ENCODE data around the gene GNL3. TPM values are rescaled to one million over a fixed set of nuclear protein-coding genes. Genes with fewer than 3 reads are reported as not detected.
"Not testable (repeated sequence)": the region's sequence is repeated elsewhere in the genome, so short reads cannot be mapped to it uniquely, and the experiment has no call there.

GNL3 gene
- total RNA-seq, 1 donor from 2014 or later: 153 TPM

- no peak for DNase-seq (ENCODE audit: low read depth)
These were observed 33.8 kb downstream of the GNL3 start for GRCh38 chr3:52719618-52720017.

- DNase-seq (ENCODE audit: low read depth): no peak
These were observed 35.3 kb downstream of the GNL3 start for GRCh38 chr3:52721002-52721729.

GRCh38 chr3:52721730-52722008 is 35.8 kb downstream of the GNL3 start:
- DNase-seq (ENCODE audit: low read depth): no peak

- no peak for DNase-seq (ENCODE audit: low read depth)
These were observed 36.7 kb downstream of the GNL3 start for GRCh38 chr3:52722491-52722890.

- DNase-seq (ENCODE audit: low read depth): no peak
These were observed 38.1 kb downstream of the GNL3 start for GRCh38 chr3:52723935-52724334.

- DNase-seq (ENCODE audit: low read depth): no peak
These were observed 38.7 kb downstream of the GNL3 start for GRCh38 chr3:52724511-52724910.

- DNase-seq (ENCODE audit: low read depth): not testable (repeated sequence)
These were observed 42.9 kb downstream of the GNL3 start for GRCh38 chr3:52728753-52729152.

GRCh38 chr3:52730681-52731080 is 44.8 kb downstream of the GNL3 start:
- DNase-seq (ENCODE audit: low read depth): no peak

GRCh38 chr3:52731590-52731989 is 45.8 kb downstream of the GNL3 start:
- no peak for DNase-seq (ENCODE audit: low read depth)

- DNase-seq (ENCODE audit: low read depth): no peak
These were observed 47.5 kb downstream of the GNL3 start for GRCh38 chr3:52733256-52733891.

- DNase-seq (ENCODE audit: low read depth): no peak
These were observed 53.9 kb downstream of the GNL3 start for GRCh38 chr3:52739730-52740129.

GRCh38 chr3:52742418-52743041 is 56.7 kb downstream of the GNL3 start:
- peak; percentile 43 for DNase-seq (ENCODE audit: low read depth)

- DNase-seq (ENCODE audit: low read depth): no peak
These were observed 57.3 kb downstream of the GNL3 start for GRCh38 chr3:52743152-52743551.

GRCh38 chr3:52743721-52744120 is 57.9 kb downstream of the GNL3 start:
- no peak for DNase-seq (ENCODE audit: low read depth)

Other genes starting within 250 kb of the GNL3 start
- 0.68 and 1.9 TPM in 2 replicates for gene SEMA3G, start 240.9 kb upstream of the GNL3 start, total RNA-seq
- gene TNNC1, start 232.0 kb upstream of the GNL3 start, total RNA-seq: 3,730 and 3,876 TPM in 2 replicates
- 63.9 and 93.0 TPM in 2 replicates for gene NISCH, start 230.4 kb upstream of the GNL3 start, total RNA-seq
- 0.16 and 0.59 TPM in 2 replicates for gene STAB1, start 190.7 kb upstream of the GNL3 start, total RNA-seq
- gene NT5DC2, start 152.2 kb upstream of the GNL3 start, total RNA-seq: 45.0 and 50.3 TPM in 2 replicates
- gene UQCC5, start 149.4 kb upstream of the GNL3 start, total RNA-seq: 1.6 and 22.1 TPM in 2 replicates
- 54.0 and 58.2 TPM in 2 replicates for gene PBRM1, start 119 bp upstream of the GNL3 start, total RNA-seq
- 84.7 and 106 TPM in 2 replicates for gene GLT8D1, start 19.8 kb downstream of the GNL3 start, total RNA-seq
- 141 and 206 TPM in 2 replicates for gene SPCS1, start 20.1 kb downstream of the GNL3 start, total RNA-seq
- 11.1 and 14.0 TPM in 2 replicates for gene NEK4, start 84.9 kb downstream of the GNL3 start, total RNA-seq
- gene ITIH1, start 91.6 kb downstream of the GNL3 start, total RNA-seq: not detected in 2 replicates
- gene ITIH3, start 108.8 kb downstream of the GNL3 start, total RNA-seq: not detected in 2 replicates
- 5.0 and 5.4 TPM in 2 replicates for gene ITIH4, start 144.6 kb downstream of the GNL3 start, total RNA-seq
- 78.0 and 84.9 TPM in 2 replicates for gene MUSTN1, start 149.0 kb downstream of the GNL3 start, total RNA-seq
- 8.9 and 9.2 TPM in 2 replicates for gene STIMATE, start 211.5 kb downstream of the GNL3 start, total RNA-seq